Activated CD4-positive, alpha-beta T cell treated with anti-CD3 and anti-CD28 coated beads, Interleukin-2, amount 50 U/mL, for 4 hours (primary cell): ENCODE results near the gene SPATA31D3.
"Not testable (repeated sequence)": the region's sequence is repeated elsewhere in the genome, so short reads cannot be mapped to it uniquely, and the experiment has no call there.

Experiments
- DNase-seq, 2 experiments: peaks; one replicate each; pipeline ENCODE4 v3.0.0-alpha.2; 2020

Gene SPATA31D3

DNA sequence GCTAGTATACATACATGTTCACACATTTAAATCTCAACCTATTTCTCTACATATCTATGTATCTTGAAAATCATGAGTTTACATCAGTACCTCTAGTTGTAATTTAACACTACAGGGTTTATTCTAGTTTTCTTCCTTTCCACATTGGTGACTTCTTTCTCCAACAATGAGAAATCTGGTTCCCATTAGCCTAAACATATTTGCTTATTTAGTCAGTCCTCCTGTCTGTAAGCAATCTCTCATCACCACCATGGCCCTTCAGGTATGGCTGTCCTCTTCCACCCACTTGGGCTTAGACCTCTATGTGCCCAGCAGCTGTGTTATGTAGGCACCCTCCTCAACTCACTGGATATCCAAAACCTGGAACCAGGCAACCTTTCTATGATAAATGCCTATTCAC, 37.3 kb downstream of the SPATA31D3 start:
- no peak for DNase-seq

DNA sequence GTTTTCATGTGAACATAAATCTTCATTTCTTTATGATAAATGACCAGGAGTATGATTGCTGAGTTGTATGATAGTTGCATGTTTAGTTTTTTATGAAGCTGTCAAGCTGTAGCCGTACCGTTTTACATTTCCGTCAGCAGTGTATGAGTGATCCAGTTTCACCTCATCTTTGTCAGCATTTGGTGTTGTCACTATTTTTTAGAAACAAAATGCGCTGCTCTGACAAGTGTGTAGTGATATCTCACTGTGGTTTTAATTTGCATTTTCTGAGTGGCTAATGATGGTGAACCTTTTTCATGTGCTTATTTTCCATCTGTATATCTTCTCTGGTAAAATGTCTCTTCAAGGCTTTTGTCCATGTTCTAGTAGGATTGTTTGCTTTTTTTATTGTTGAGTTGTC, 38.6 kb downstream of the SPATA31D3 start:
- no peak for DNase-seq

DNA sequence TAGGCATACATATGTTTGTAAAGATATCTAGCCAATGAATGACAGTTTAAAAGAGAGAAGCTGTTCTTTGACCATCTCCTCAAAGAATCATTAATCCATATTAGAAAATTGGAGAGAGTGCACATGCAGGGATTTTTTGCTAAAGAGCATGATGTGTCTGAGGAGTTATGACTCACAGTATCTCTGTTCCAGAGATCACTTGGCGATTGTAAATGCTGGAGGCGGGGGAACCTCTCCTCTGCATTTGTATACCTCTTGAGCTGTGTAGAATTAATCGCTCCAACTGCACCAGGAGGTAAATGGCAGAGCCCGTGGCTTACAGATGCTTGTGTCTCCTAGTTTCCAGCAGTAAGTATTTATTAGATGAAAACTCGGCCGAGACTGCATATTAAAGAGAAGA, 41.6 kb downstream of the SPATA31D3 start:
- no peak for DNase-seq

GRCh38 chr9:81986051-81986450, 42.8 kb downstream of the SPATA31D3 start:
- DNase-seq, result no peak

- DNase-seq, result not testable (repeated sequence)
These were observed 45.2 kb downstream of the SPATA31D3 start, which contains the start of gene SPATA31D1 for GRCh38 chr9:81988472-81988871. Gene SPATA31D1 (plus strand): TSS chr9:81988772. CDS start chr9:81988819, 47 bp downstream.

GRCh38 chr9:81989700-81990099, 46.4 kb downstream of the SPATA31D3 start:
- DNase-seq, result no peak

- DNase-seq, result no peak
These were observed 50.4 kb downstream of the SPATA31D3 start for GRCh38 chr9:81993656-81994055.
